ENCODE measurements around the gene FBXL16.

- TF ChIP-seq EZH2 (IDR thresholded peaks at IDR 0.05; ENCODE audit: insufficient read depth, poor library complexity, severe bottlenecking) = no peak
- TF ChIP-seq EZH2phosphoT487 (IDR thresholded peaks at IDR 0.05; ENCODE audit: insufficient read depth, low read depth) = no peak
Observed at GRCh38 chr16:671353-672131, 34.1 kb downstream of the FBXL16 start.

Measured in GM23248 (cell line).